ENCODE results near the gene GIGYF2. TPM values are rescaled to one million over a fixed set of nuclear protein-coding genes. Genes with fewer than 3 reads are reported as not detected.

Gene GIGYF2
- polyA plus RNA-seq, 1 donor from 2014 or later = 52.6 TPM

GRCh38 chr2:232741294-232741693 lies 44.2 kb downstream of the GIGYF2 start:
- Histone ChIP-seq H2AFZ (ENCODE audit: low read depth, low read length) (no peak overlapping the region), H3K9me3 (ENCODE audit: low read length) (no peaks in the 10 kb centered on the region), H3F3A (ENCODE audit: insufficient read depth, low read length, poor library complexity, severe bottlenecking) (no peaks in the 10 kb centered on the region), H3K79me2 (replicated peaks; ENCODE audit: insufficient read depth, low read length) (no peaks in the 10 kb centered on the region), H3K27me3 (ENCODE audit: insufficient read depth, low read depth, low read length) (no peaks in the 10 kb centered on the region), H3K36me3 (ENCODE audit: insufficient read depth, low read length) (no peaks in the 10 kb centered on the region), H3K4me3 (ENCODE audit: low read length) (no peak overlapping the region), H3K4me2 (ENCODE audit: low read length) (no peak overlapping the region), H3K9ac (ENCODE audit: low read length) (no peak overlapping the region), H3K9me2 (ENCODE audit: insufficient read depth, low read length) (no peaks in the 10 kb centered on the region), H3K27ac (ENCODE audit: low read length) (no peak overlapping the region), H4K20me1 (ENCODE audit: insufficient read depth) (no peaks in the 10 kb centered on the region)
- TF ChIP-seq EP300 (conservative IDR thresholded peaks at IDR 0.05; ENCODE audit: poor library complexity, severe bottlenecking) = no peak
- TF ChIP-seq TAF1 (IDR thresholded peaks at IDR 0.05; ENCODE audit: low read depth) = no peak
- TF ChIP-seq REST (IDR thresholded peaks at IDR 0.05; ENCODE audit: borderline replicate concordance) = no peak
- no peak for TF ChIP-seq POLR2AphosphoS5 (IDR thresholded peaks at IDR 0.05)

DNA sequence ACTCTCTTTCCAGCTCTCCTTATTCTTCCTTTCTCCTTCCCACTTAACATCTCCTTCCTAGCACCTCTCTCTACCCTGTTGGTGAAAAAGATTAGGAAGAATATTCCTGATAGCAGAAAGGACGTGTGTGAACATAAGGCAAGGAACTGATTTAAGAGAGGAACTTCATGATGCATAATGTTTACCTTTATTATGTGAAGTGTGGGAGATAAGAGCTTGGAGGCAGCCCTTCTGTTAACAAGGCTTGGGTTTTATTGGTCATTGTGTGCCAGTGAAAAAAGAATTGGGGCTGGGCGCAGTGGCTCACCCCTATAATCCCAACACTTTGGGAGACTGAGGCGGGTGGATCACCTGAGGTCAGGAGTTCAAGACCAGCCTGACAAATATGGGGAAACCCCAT lies 44.8 kb downstream of the GIGYF2 start:
- no peak overlapping the region for H3K9ac ChIP-seq (ENCODE audit: low read length)
- no peaks in the 10 kb centered on the region for H3F3A ChIP-seq (ENCODE audit: insufficient read depth, low read length, poor library complexity, severe bottlenecking)
- TF ChIP-seq REST (IDR thresholded peaks at IDR 0.05; ENCODE audit: borderline replicate concordance) (no peak), MXI1 (conservative IDR thresholded peaks at IDR 0.05; ENCODE audit: poor library complexity, severe bottlenecking) (no peak), CTCF (IDR thresholded peaks at IDR 0.05; ENCODE audit: poor library complexity, severe bottlenecking) (no peak), RAD21 (conservative IDR thresholded peaks at IDR 0.05) (no peak), EZH2 (IDR thresholded peaks at IDR 0.05; ENCODE audit: borderline replicate concordance, insufficient read depth, low read length, poor library complexity, severe bottlenecking) (no peak), POLR2AphosphoS5 (IDR thresholded peaks at IDR 0.05) (no peak), SMC3 (conservative IDR thresholded peaks at IDR 0.05; ENCODE audit: poor library complexity) (no peak)
- H2AFZ ChIP-seq (ENCODE audit: low read depth, low read length) = no peak overlapping the region
- H3K9me3 ChIP-seq (ENCODE audit: low read length) = no peaks in the 10 kb centered on the region
- no peaks in the 10 kb centered on the region for H3K36me3 ChIP-seq (ENCODE audit: insufficient read depth, low read length)
- no peaks in the 10 kb centered on the region for H3K9me2 ChIP-seq (ENCODE audit: insufficient read depth, low read length)
- no peaks in the 10 kb centered on the region for H3K27me3 ChIP-seq (ENCODE audit: insufficient read depth, low read depth, low read length)
- no peak overlapping the region for H3K27ac ChIP-seq (ENCODE audit: low read length)
- no peak overlapping the region for H3K4me3 ChIP-seq (ENCODE audit: low read length)
- H4K20me1 ChIP-seq (ENCODE audit: insufficient read depth) = no peaks in the 10 kb centered on the region
- H3K79me2 ChIP-seq (replicated peaks; ENCODE audit: insufficient read depth, low read length) = no peaks in the 10 kb centered on the region
- H3K4me2 ChIP-seq (ENCODE audit: low read length) = no peak overlapping the region

Measured in neural cell (in vitro differentiated cells).